Measurements from ENCODE around the gene CA5B. TPM values are rescaled to one million over a fixed set of nuclear protein-coding genes. Genes with fewer than 3 reads are reported as not detected.
A peak's percentile ranks its signal among the peaks of the same experiment; 100 is the strongest.

Gene CA5B
- total RNA-seq, 1 donor from 2014 or later = 5.6 TPM

DNA sequence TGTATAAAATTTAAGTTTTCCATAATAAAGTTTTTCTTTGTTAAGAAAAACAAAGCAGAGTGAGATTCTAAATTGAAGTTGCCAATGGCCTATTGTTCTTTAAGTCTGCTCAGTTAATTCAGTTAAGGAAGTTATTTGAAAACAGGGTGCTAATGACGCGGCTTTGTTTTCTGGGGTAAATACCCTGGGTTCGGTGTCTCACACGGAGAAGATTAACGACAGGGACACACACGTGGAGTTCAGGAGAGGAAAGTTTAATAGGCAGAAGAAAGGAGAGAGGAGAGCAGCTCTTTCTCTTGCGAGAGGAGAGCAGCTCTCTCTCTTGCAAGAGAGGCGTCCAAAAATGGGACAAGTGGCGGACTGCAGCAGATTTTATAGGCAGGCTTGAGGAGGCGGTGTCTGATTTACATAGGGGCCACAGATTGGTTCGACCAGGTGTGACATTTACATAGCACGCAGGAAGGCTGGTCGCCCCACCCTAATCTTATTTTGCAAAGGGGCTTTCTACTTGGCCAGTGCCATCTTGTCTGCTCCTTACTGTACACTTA is 9.6 kb downstream of the CA5B start:
- H3K4me3 ChIP-seq = no peak overlapping the region
- H3K36me3 ChIP-seq = no peaks in the 10 kb centered on the region
- H3F3A ChIP-seq (ENCODE audit: low read depth) = peaks cover 24% of the 10 kb centered on the region
- H2AFZ ChIP-seq (replicated peaks) = no peak overlapping the region
- H3K9me3 ChIP-seq (ENCODE audit: low read depth) = no peaks in the 10 kb centered on the region
- Mint-ChIP-seq H3K36me3 (peaks cover 19% of the 10 kb centered on the region), H3K4me3 (no peak overlapping the region), H3K27ac (no peak overlapping the region), H3K9me3 (peaks cover 4% of the 10 kb centered on the region), H3K27me3 (ENCODE audit: insufficient read depth, low read depth) (peaks cover 9% of the 10 kb centered on the region), H3K4me1 (peaks cover 34% of the 10 kb centered on the region)
- H3K27me3 ChIP-seq = no peaks in the 10 kb centered on the region
- H3K9ac ChIP-seq = no peak overlapping the region
- DNase-seq (ENCODE audit: low spot score) = peak; percentile 68
- peaks cover 23% of the 10 kb centered on the region for H3K4me1 ChIP-seq
- no peaks in the 10 kb centered on the region for H3K79me2 ChIP-seq (ENCODE audit: low read depth)
- peak; percentile 43 for TF ChIP-seq EZH2phosphoT487 (IDR thresholded peaks at IDR 0.05)
- TF ChIP-seq, protein P1, sequence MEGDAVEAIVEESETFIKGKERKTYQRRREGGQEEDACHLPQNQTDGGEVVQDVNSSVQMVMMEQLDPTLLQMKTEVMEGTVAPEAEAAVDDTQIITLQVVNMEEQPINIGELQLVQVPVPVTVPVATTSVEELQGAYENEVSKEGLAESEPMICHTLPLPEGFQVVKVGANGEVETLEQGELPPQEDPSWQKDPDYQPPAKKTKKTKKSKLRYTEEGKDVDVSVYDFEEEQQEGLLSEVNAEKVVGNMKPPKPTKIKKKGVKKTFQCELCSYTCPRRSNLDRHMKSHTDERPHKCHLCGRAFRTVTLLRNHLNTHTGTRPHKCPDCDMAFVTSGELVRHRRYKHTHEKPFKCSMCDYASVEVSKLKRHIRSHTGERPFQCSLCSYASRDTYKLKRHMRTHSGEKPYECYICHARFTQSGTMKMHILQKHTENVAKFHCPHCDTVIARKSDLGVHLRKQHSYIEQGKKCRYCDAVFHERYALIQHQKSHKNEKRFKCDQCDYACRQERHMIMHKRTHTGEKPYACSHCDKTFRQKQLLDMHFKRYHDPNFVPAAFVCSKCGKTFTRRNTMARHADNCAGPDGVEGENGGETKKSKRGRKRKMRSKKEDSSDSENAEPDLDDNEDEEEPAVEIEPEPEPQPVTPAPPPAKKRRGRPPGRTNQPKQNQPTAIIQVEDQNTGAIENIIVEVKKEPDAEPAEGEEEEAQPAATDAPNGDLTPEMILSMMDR (IDR thresholded peaks at IDR 0.05) = no peak
- no peak for TF ChIP-seq EZH2 (IDR thresholded peaks at IDR 0.05)
- peak overlapping the region; percentile 50 for H3K4me2 ChIP-seq
- H4K20me1 ChIP-seq (ENCODE audit: low read depth) = no peaks in the 10 kb centered on the region
- H3K27ac ChIP-seq = no peak overlapping the region

DNA sequence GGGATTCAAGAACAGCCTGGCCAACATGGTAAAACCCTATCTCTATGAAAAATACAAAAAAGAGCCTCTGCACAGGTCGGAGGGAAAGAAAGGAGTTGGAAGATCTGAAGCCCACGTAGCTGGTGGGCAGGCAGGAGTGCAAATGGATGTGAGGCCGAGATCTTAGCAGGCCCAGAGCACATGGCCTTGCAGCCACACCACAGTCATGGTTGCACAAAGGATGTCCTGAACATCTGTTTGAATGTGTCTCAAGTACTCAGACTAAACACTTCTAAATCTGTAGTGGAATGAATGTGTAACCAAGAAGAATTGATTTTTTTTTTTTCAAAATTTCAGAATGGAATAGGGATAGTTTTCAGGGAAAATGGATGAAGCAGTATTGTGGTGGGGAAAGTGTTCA is 10.8 kb downstream of the CA5B start:
- Mint-ChIP-seq H3K4me1 (peaks cover 34% of the 10 kb centered on the region), H3K27me3 (ENCODE audit: insufficient read depth, low read depth) (peaks cover 9% of the 10 kb centered on the region), H3K36me3 (peaks cover 13% of the 10 kb centered on the region), H3K4me3 (no peak overlapping the region), H3K9me3 (peaks cover 6% of the 10 kb centered on the region), H3K27ac (peak overlapping the region; percentile 68)
- TF ChIP-seq, protein P1 (IDR thresholded peaks at IDR 0.05) = no peak
- TF ChIP-seq EZH2phosphoT487 (IDR thresholded peaks at IDR 0.05) (no peak), EZH2 (IDR thresholded peaks at IDR 0.05) (no peak)
- no peaks in the 10 kb centered on the region for H3K9me3 ChIP-seq (ENCODE audit: low read depth)
- no peak overlapping the region for H3K4me3 ChIP-seq
- H4K20me1 ChIP-seq (ENCODE audit: low read depth) = no peaks in the 10 kb centered on the region
- H2AFZ ChIP-seq (replicated peaks) = no peak overlapping the region
- no peak for DNase-seq (ENCODE audit: low spot score)
- peaks cover 29% of the 10 kb centered on the region for H3F3A ChIP-seq (ENCODE audit: low read depth)
- no peak overlapping the region for H3K27ac ChIP-seq
- H3K4me2 ChIP-seq = no peak overlapping the region
- no peaks in the 10 kb centered on the region for H3K27me3 ChIP-seq
- H3K9ac ChIP-seq = no peak overlapping the region
- H3K4me1 ChIP-seq = peaks cover 23% of the 10 kb centered on the region
- H3K79me2 ChIP-seq (ENCODE audit: low read depth) = no peaks in the 10 kb centered on the region
- H3K36me3 ChIP-seq = no peaks in the 10 kb centered on the region

DNA sequence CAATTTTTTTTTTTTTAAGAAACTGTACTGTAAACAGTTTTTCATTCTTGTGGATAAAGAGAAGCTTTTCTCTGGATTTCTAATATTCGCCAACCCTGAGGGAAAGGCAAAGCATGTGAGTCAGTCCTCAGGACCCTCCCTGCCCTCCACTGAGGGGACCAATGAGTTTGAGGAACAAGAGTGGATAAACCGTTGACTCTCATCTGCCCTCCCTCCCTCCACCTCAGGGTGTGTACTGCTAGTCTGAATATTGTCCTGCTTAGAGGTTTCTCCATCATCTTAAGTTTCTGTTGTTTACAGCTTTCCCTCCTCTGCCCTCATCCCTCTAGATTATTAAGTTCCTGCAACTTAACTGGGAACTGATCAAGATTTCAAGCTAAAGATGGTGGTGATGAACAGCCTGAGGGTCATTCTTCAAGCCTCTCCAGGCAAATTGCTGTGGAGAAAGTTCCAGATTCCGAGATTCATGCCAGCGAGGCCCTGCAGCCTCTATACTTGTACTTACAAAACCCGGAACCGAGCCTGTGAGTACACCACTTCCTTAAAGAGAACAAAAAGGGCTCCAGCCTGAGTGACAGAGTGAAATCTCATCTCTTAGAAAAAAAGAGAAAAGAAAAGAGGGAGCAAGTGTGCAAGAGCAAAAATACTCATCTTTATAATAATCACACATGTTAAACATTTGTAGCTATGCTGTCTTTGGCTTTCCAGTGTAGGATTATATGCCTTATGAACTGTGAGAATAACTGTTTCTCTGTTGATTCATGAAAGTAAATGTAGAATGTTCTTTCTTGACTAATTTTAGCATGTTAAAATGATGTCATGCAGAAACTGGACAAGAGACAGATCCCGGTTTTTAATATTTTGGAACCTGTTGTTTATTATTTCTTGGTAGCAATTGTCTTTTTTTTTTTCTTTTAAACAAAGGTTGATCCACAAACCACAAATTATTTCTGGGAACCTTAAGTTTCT is 11.9 kb downstream of the CA5B start:
- H3K9me3 Mint-ChIP-seq = peaks cover 6% of the 10 kb centered on the region
- H3F3A ChIP-seq (ENCODE audit: low read depth) = peaks cover 29% of the 10 kb centered on the region
- no peak for DNase-seq (ENCODE audit: low spot score)
- TF ChIP-seq, protein P1 (IDR thresholded peaks at IDR 0.05) = no peak
- TF ChIP-seq EZH2 (IDR thresholded peaks at IDR 0.05) = no peak
- no peak for TF ChIP-seq EZH2phosphoT487 (IDR thresholded peaks at IDR 0.05)
- H3K9me3 ChIP-seq (ENCODE audit: low read depth) = no peaks in the 10 kb centered on the region
- H3K4me2 ChIP-seq = no peak overlapping the region
- H3K4me3 ChIP-seq = no peak overlapping the region
- no peaks in the 10 kb centered on the region for H3K79me2 ChIP-seq (ENCODE audit: low read depth)
- H3K36me3 ChIP-seq = no peaks in the 10 kb centered on the region
- H3K27ac Mint-ChIP-seq = no peak overlapping the region
- H3K27me3 Mint-ChIP-seq (ENCODE audit: insufficient read depth, low read depth) = peaks cover 7% of the 10 kb centered on the region
- peaks cover 23% of the 10 kb centered on the region for H3K4me1 ChIP-seq
- H3K4me3 Mint-ChIP-seq = no peak overlapping the region
- H3K27me3 ChIP-seq = no peaks in the 10 kb centered on the region
- peaks cover 13% of the 10 kb centered on the region for H3K36me3 Mint-ChIP-seq
- peaks cover 30% of the 10 kb centered on the region for H3K4me1 Mint-ChIP-seq
- H3K27ac ChIP-seq = no peak overlapping the region
- no peak overlapping the region for H3K9ac ChIP-seq
- H2AFZ ChIP-seq (replicated peaks) = no peak overlapping the region
- H4K20me1 ChIP-seq (ENCODE audit: low read depth) = no peaks in the 10 kb centered on the region
